CD4-positive, alpha-beta T cell treated with Interleukin-6 for 4 hours (primary cell): Measurements from ENCODE around the gene ATP13A2.

Source experiments
- DNase-seq: peaks from one replicate; pipeline ENCODE4 v3.0.0-alpha.2; 2020; ENCODE audit warnings: mixed read lengths

ATP13A2 gene

DNA sequence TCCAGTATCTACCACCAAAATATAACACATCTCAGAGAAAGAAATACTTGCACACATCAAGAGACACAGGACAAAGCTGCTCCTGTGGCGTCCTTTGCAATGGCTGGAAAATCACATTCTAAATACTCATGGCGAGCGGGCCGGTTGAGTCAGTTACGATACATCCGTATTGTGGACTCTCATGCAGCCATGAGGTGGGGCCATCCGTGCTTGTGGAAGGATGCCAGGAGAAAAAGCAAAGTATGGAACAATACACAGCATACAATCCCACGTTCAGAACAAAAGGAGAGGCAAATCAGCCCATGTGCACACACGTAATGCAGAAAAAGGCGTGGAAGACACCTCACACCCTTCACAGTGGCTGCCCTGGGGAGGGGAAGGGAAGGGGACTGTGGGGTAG is 13.1 kb downstream of the ATP13A2 start:
- DNase-seq: no peak

DNA sequence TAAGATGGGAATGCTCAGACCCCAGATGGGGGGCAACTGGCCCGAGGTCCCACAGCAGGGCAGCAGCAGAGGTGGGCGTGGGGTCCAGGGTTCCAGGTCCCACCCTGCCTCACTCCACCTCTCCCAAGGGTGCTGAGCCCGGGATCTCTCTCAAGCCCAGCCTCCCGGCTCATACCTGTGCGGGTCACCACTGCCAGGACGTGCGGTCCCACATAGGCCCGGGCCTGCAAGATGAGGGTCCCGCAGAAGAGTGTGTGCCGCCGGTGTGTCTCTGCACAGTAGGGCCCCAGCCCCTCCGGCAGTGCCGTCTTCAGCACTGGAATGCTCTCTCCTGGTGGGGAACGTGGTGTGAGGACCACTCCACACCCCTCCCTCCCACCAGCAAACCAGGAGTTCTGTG is 14.9 kb downstream of the ATP13A2 start:
- DNase-seq: no peak

DNA sequence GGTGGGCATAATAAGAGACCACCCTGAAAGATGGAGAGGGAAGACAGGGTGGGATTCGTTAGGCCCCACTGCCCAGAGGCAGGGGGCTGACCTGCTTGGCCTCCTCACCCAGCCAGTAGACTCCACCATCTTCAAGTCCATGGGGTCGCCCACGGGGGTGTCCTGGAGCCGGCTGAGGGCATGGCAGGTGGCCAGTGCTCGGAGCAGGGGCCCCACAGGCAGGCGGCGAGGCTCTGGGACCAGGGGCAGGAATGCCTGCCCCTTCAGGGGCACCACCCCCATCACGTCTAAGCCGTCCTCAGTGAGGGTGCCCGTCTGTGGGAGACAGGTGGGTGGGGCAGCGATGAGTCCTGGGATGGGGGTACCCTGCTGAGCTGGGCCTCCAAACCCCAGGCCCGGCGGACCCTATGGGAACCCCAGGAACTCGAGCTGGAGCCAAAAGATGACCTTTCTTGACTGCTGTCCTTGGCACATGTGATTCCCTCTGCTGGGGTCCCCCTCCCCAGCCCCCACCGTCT is 18.1 kb downstream of the ATP13A2 start:
- no peak for DNase-seq

GRCh38 chr1:16992675-16993074 is 19.1 kb downstream of the ATP13A2 start:
- no peak for DNase-seq

DNA sequence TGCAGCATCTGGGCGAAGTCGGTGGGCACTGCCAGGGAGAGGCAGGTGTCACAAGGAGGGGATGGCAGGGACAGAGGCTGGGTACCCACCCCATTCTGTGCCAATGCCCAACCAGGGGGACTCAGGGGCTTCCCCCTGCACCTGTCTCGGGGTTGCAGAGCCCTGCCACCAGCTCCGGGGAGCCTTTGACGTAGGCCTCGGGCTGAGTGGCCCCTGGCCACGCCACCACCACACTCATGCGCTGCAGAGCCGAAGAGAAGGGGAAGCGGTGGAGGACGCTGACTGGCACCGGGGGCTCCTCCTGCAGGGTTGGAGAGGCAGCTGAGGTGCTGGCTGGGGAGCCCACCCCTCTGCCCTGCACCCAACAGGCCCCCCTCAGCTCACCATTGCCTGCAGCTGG is 19.6 kb downstream of the ATP13A2 start:
- DNase-seq: no peak

DNA sequence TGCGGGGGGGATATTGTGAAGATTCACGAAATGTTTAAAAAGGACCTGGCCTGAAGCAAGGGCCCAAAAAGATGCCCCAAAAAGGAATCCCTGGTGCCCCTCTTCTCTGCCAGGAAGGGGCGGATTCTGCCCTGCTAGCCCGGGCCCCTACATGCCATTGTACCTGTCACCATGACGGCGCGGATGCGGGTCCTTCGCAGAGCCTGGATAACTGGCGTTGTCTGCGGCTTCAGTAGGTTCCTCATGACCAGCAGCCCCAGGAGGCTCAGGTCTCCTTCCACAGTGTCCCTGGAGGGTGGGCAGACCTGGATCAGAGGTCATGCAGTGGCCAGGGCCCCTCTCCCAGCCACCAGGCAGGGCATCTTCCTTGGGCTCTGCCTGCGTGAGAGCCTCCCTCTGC is 20.2 kb downstream of the ATP13A2 start:
- DNase-seq: no peak

- no peak for DNase-seq
Observed at GRCh38 chr1:16989676-16990391, 21.9 kb downstream of the ATP13A2 start.

- DNase-seq: no peak
Observed at GRCh38 chr1:16988210-16988609, 23.5 kb downstream of the ATP13A2 start.

DNA sequence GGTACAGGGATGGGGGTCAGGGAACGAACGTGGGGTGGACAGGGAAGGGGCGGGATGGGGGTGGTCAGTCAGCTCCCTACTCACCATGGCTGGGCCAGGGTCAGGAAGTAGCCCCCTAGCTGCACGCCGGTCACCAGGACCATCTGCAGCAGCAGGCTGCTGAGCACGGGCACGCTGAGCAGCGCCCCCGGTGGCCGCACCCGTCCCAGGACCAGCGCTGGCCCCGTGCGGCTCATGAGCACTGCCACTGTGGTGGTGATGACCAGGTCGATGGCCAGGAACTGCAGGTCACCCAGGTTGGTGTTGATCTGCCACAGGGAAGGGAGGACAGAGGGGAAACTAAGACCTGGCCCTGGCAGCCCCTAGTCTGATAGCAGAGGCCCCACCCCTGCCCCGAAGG is 24.8 kb downstream of the ATP13A2 start:
- no peak for DNase-seq

- DNase-seq: no peak
Observed at GRCh38 chr1:16986560-16986959, 25.2 kb downstream of the ATP13A2 start.

DNA sequence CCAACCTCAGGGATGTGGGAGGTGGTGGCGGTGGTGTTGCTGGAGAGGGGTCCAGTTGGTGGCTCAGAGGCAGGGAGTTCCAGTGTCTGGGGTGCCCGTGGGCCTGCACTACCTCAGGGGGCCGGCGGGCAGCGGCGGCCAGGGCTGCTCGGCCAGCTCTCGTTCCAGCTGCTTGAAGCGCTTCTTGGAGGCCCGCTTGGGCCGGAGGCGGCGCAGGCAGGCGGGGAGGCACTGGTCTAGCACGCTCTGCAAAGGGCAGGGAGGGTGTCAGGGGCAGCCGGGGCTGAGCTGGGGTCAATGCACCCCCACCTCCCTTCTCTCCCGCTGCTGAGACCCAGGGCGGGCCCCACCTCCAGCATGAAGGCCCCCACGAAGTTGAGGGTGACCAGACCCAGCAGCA is 25.6 kb downstream of the ATP13A2 start:
- DNase-seq: no peak

GRCh38 chr1:16984717-16985116 is 27.0 kb downstream of the ATP13A2 start:
- DNase-seq: no peak

GRCh38 chr1:16983649-16984048 is 28.1 kb downstream of the ATP13A2 start:
- DNase-seq: no peak

GRCh38 chr1:16982902-16983301 is 28.8 kb downstream of the ATP13A2 start:
- no peak for DNase-seq

- no peak for DNase-seq
Observed at GRCh38 chr1:16981269-16981849, 30.4 kb downstream of the ATP13A2 start.

DNA sequence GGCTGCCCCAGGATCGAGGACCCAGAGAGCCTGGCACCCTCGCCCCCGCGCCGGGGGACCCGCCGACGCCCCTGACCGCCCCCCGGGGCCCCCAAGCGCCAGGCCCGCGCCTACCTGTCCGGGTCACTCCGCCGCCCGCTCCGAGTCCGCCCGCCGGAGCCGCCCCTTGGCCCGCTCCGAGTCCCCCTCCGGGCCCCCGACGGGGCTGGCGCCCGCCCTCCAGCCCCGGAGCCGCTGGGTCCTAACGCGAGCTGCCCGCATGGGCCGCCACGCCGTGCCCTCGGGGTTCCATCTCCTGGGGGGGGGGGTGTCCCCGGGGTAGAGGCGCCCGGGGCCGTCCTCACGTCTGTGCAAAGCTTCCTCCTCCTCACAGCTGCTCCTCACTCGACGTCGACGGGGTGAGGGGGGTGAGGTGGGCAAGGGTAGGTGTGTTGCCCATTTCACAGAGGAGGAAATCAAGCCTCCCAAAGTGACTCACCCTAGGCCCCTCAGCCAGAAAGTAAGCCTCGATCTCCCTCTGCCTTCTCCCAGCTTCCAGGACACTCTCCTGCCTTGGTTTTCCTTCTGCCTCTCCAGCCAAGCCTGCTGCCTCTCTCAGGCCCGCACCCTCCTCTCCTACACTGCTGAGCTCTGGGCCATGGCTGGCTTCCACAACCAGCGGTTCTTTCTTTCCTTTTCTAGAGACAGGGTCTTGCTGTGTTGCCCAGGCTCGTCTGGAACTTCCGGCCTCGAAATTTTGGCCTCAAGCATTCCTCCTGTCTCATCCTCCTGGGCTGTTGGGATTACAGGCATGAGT is 31.1 kb downstream of the ATP13A2 start, which contains the start of gene MFAP2:
Gene MFAP2, minus strand, starts transcription at position 148 of the 796 bp plus-strand sequence. CDS start 2,347 bp downstream, outside the sequence.
- DNase-seq: no peak

DNA sequence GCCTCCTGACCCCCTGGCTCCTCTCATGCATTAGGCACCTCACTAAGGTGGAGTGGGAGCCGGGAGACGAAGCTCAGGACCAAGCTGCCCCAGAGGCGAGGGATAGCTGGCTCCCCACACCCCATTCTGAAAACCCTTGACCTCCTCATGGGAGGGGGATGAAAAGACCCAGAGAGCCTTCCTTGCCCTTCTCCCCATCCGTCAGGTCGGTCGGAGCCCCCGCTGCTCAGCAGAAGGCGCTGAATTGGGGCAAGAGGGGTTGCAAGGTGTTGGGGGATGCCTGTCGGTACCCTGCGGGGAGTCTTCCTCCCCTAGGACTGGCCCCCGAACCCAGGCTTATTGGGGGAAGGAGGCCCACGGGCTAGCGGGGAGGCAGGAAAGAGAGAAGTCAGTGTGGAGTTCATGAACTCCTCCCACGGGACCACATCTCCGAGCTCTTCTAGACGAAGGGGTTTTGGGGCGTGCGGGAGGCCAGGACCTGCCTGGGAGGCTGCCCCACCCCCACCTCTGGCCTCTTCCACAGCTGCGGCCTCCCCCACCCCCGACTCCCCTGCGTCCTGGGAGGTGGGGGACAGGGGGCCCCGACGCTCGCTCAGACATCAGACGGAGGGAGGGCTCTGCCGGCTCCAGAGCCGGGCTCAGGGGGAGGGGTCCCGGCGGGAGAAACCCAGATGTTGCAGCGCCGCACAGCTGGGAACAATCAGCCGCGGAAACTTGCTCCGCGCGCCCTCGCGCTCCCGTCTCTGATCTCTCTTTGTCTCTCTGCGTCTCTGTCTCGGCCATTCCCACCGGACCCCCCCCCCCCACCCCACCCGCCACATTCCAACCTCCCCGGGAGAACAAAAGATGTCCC is 32.0 kb downstream of the ATP13A2 start:
- no peak for DNase-seq

- no peak for DNase-seq
Observed at GRCh38 chr1:16978567-16979474, 32.9 kb downstream of the ATP13A2 start.

DNA sequence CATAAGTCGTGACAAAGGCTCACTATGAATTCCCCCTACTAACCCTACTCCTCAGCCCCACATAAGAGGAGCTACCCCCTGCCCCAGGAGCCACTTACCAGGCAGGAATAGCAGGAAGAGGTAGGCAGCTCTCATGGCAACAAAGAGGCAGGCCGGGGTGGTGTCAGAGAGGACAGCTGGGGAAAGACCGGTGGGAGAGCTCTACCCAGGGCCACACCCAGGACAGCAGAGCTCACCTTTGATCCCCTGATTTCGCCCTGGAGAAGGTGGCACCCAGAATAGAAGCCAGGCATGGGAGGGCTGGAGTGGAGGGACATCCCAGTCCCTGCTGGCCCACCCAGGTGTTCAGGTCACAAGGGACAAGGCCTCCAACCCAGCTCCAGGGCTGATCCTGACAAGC is 33.6 kb downstream of the ATP13A2 start:
- DNase-seq: no peak

DNA sequence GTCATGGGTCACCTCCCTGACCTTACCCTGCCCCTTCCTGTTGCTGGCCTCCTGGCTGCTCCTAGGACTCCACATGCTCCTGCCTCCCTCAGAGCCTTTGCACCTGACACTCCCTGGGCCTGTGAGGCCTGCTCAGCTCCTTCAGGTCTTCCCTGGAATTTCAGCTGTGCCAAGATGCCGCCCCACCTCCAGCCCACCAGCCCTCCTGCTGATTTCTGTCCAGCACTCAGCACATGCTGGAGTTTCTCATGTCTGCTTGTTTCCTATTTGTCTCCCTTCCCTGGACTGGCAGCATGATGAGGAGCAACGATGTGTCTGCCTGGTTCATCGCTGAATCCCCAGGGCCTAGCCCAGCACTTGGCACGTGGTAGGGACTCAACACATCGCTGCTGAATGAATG is 34.4 kb downstream of the ATP13A2 start:
- DNase-seq: no peak

GRCh38 chr1:16976966-16977365 is 34.8 kb downstream of the ATP13A2 start:
- DNase-seq: no peak

- no peak for DNase-seq
Observed at GRCh38 chr1:16975838-16976237, 35.9 kb downstream of the ATP13A2 start.
